Trophoblast cell (in vitro differentiated cells and primary cell): ENCODE measurements around the gene CTXND1.

ENCODE experiments used
- DNase-seq, 2 donors: peaks; one replicate each; pipeline ENCODE4 v3.0.0-alpha.2; 2016
- H2AFZ ChIP-seq: 2 replicates; pipeline ENCODE4 v1.6.1; 2013; ENCODE audit warnings: low read length, moderate library complexity, mild to moderate bottlenecking; ENCODE audit not compliant: insufficient read depth, poor library complexity
- H2AK5ac ChIP-seq: 2 replicates; pipeline ENCODE4 v1.6.1; 2013; ENCODE audit warnings: mild to moderate bottlenecking, low read length
- H2BK120ac ChIP-seq: 2 replicates; pipeline ENCODE4 v1.6.1; 2013; ENCODE audit warnings: low read length, mild to moderate bottlenecking, moderate library complexity; ENCODE audit not compliant: insufficient read depth, poor library complexity
- H2BK12ac ChIP-seq: 2 replicates; pipeline ENCODE4 v1.6.1; 2013; ENCODE audit warnings: mild to moderate bottlenecking, low read length, moderate library complexity
- H2BK5ac ChIP-seq: 2 replicates; pipeline ENCODE4 v1.6.1; 2013; ENCODE audit warnings: low read length, low read depth, moderate library complexity, mild to moderate bottlenecking; ENCODE audit not compliant: poor library complexity
- H3K14ac ChIP-seq: 2 replicates; pipeline ENCODE4 v1.6.1; 2013; ENCODE audit warnings: mild to moderate bottlenecking, low read length
- H3K18ac ChIP-seq: 2 replicates; pipeline ENCODE4 v1.6.1; 2013; ENCODE audit warnings: mild to moderate bottlenecking, low read length
- H3K23ac ChIP-seq: 2 replicates; pipeline ENCODE4 v1.6.1; 2013; ENCODE audit warnings: low read length
- H3K27ac ChIP-seq: 2 replicates; pipeline ENCODE4 v1.5.1; 2013; ENCODE audit warnings: low read depth, mild to moderate bottlenecking, inconsistent platforms, low read length, moderate library complexity
- H3K27me3 ChIP-seq: 2 replicates; pipeline ENCODE4 v1.6.1; 2013; ENCODE audit warnings: inconsistent platforms, mild to moderate bottlenecking, low read length, moderate library complexity; ENCODE audit not compliant: insufficient read depth
- H3K36me3 ChIP-seq, 2 experiments: 1 replicate in 1 of 2; 2 replicates in 1 of 2; pipeline ENCODE4 v1.6.1; 2013; ENCODE audit warnings: low read length in 2 of 2, mild to moderate bottlenecking in 2 of 2, moderate library complexity in 1 of 2; ENCODE audit not compliant: insufficient read depth in 2 of 2, control insufficient read depth in 1 of 2
- H3K4ac ChIP-seq: 2 replicates; pipeline ENCODE4 v1.6.1; 2013; ENCODE audit warnings: low read depth, mild to moderate bottlenecking, low read length, moderate library complexity
- H3K4me1 ChIP-seq, 2 experiments: 1 replicate in 1 of 2; 2 replicates in 1 of 2; pipeline ENCODE4 v1.6.1; 2013; ENCODE audit warnings: low read length in 2 of 2, mild to moderate bottlenecking in 2 of 2, moderate library complexity in 1 of 2; ENCODE audit not compliant: insufficient read depth in 2 of 2, control insufficient read depth in 1 of 2
- H3K4me2 ChIP-seq: 2 replicates; pipeline ENCODE4 v1.6.1; 2013; ENCODE audit warnings: inconsistent platforms, mild to moderate bottlenecking, low read length, moderate library complexity
- H3K4me3 ChIP-seq: 2 replicates; pipeline ENCODE4 v1.5.1; 2013; ENCODE audit warnings: mild to moderate bottlenecking, low read depth, low read length, inconsistent platforms
- H3K79me1 ChIP-seq: one replicate; pipeline ENCODE4 v1.6.1; 2013; ENCODE audit warnings: low read length
- H3K79me2 ChIP-seq: 2 replicates; pipeline ENCODE4 v1.6.1; 2013; ENCODE audit warnings: low read length, mild to moderate bottlenecking; ENCODE audit not compliant: control insufficient read depth, insufficient read depth, poor library complexity
- H3K9ac ChIP-seq: 2 replicates; pipeline ENCODE4 v1.6.1; 2013; ENCODE audit warnings: mild to moderate bottlenecking, low read length
- H3K9me3 ChIP-seq: 2 replicates; pipeline ENCODE4 v1.6.1; 2013; ENCODE audit warnings: low read depth, mild to moderate bottlenecking, control low read depth, inconsistent platforms, low read length; ENCODE audit not compliant: insufficient read depth
- H4K12ac ChIP-seq: 2 replicates; pipeline ENCODE4 v1.6.1; 2013; ENCODE audit warnings: low read depth, mild to moderate bottlenecking, low read length, moderate library complexity
- H4K8ac ChIP-seq: 2 replicates; pipeline ENCODE4 v1.6.1; 2013; ENCODE audit warnings: low read depth, mild to moderate bottlenecking, low read length, moderate library complexity
- H4K91ac ChIP-seq: one replicate; pipeline ENCODE4 v1.6.1; 2013; ENCODE audit warnings: low read depth, mild to moderate bottlenecking, low read length, moderate library complexity
- WGBS: extraction: QIAGEN DNeasy Blood & Tissue Kit; methylation state at CpG from one replicate; pipeline ENCODE4 v1.1.7; 2013; ENCODE audit warnings: missing lambda C conversion rate; ENCODE audit not compliant: insufficient read length, insufficient coverage; ENCODE audit errors: extremely low coverage; 5-methylcytosine and 5-hydroxymethylcytosine counted together

CTXND1 gene

GRCh38 chr15:80251428-80252120 is 439 bp downstream of the CTXND1 start:
- H2BK12ac ChIP-seq, result no peak overlapping the region
- H3K4ac ChIP-seq, result no peak overlapping the region
- no peak overlapping the region for H2BK120ac ChIP-seq
- H4K91ac ChIP-seq, result no peak overlapping the region
- no peaks in the 10 kb centered on the region for H3K79me2 ChIP-seq
- H3K4me1 ChIP-seq, result peaks cover 0 to 4% of the 10 kb centered on the region in 2 experiments
- peak overlapping the region; percentile 99 for H3K4me2 ChIP-seq
- peaks cover 12% of the 10 kb centered on the region for H3K27me3 ChIP-seq
- peak overlapping the region; percentile 61 for H3K4me3 ChIP-seq
- H3K18ac ChIP-seq, result no peak overlapping the region
- H3K9me3 ChIP-seq, result no peaks in the 10 kb centered on the region
- no peak for DNase-seq
- no peak overlapping the region for H3K9ac ChIP-seq
- H2BK5ac ChIP-seq, result no peak overlapping the region
- H2AK5ac ChIP-seq, result no peak overlapping the region
- no CpG with 5 or more reads among the region's 79 CpGs for WGBS
- no peaks in the 10 kb centered on the region for H3K36me3 ChIP-seq
- no peak overlapping the region for H3K14ac ChIP-seq
- no peaks in the 10 kb centered on the region for H3K79me1 ChIP-seq
- no peak overlapping the region for H3K23ac ChIP-seq
- H2AFZ ChIP-seq, result no peak overlapping the region
- H4K12ac ChIP-seq, result no peak overlapping the region
- H4K8ac ChIP-seq, result no peak overlapping the region
- no peak overlapping the region for H3K27ac ChIP-seq

- no CpG with 5 or more reads among the region's 20 CpGs for WGBS
- Histone ChIP-seq H2BK5ac (no peak overlapping the region), H2AFZ (no peak overlapping the region), H4K12ac (no peak overlapping the region), H3K4me2 (peak overlapping the region; percentile 99), H3K4ac (no peak overlapping the region), H3K79me2 (no peaks in the 10 kb centered on the region), H3K27ac (no peak overlapping the region), H3K4me3 (no peak overlapping the region), H4K91ac (no peak overlapping the region), H3K27me3 (peaks cover 12% of the 10 kb centered on the region), H3K36me3 (no peaks in the 10 kb centered on the region), H3K79me1 (no peaks in the 10 kb centered on the region), H3K18ac (no peak overlapping the region), H3K14ac (no peak overlapping the region), H2BK12ac (no peak overlapping the region), H3K4me1 (peaks cover 0 to 4% of the 10 kb centered on the region in 2 experiments), H4K8ac (no peak overlapping the region), H2BK120ac (no peak overlapping the region), H3K9ac (no peak overlapping the region), H3K23ac (no peak overlapping the region), H2AK5ac (no peak overlapping the region), H3K9me3 (no peaks in the 10 kb centered on the region)
- DNase-seq, result no peak
Observed at GRCh38 chr15:80250614-80251427, 1.2 kb downstream of the CTXND1 start.

GRCh38 chr15:80249973-80250372 is 2.0 kb downstream of the CTXND1 start:
- no CpG with 5 or more reads among the region's 2 CpGs for WGBS
- H2AK5ac ChIP-seq, result no peak overlapping the region
- H3K79me2 ChIP-seq, result no peaks in the 10 kb centered on the region
- H4K12ac ChIP-seq, result no peak overlapping the region
- H2AFZ ChIP-seq, result no peak overlapping the region
- H3K14ac ChIP-seq, result no peak overlapping the region
- no peak overlapping the region for H4K91ac ChIP-seq
- no peak overlapping the region for H2BK120ac ChIP-seq
- H3K9me3 ChIP-seq, result no peaks in the 10 kb centered on the region
- H3K18ac ChIP-seq, result no peak overlapping the region
- H3K27ac ChIP-seq, result no peak overlapping the region
- peaks cover 0 to 4% of the 10 kb centered on the region in 2 experiments for H3K4me1 ChIP-seq
- H3K4me3 ChIP-seq, result no peak overlapping the region
- DNase-seq, result no peak
- H3K79me1 ChIP-seq, result no peaks in the 10 kb centered on the region
- no peak overlapping the region for H3K4me2 ChIP-seq
- no peak overlapping the region for H3K23ac ChIP-seq
- peaks cover 12% of the 10 kb centered on the region for H3K27me3 ChIP-seq
- no peak overlapping the region for H2BK12ac ChIP-seq
- H4K8ac ChIP-seq, result no peak overlapping the region
- no peak overlapping the region for H3K9ac ChIP-seq
- no peaks in the 10 kb centered on the region for H3K36me3 ChIP-seq
- no peak overlapping the region for H2BK5ac ChIP-seq
- no peak overlapping the region for H3K4ac ChIP-seq

- H2AK5ac ChIP-seq, result no peak overlapping the region
- no peak overlapping the region for H2AFZ ChIP-seq
- no peak overlapping the region for H4K8ac ChIP-seq
- no peaks in the 10 kb centered on the region for H3K79me1 ChIP-seq
- H3K14ac ChIP-seq, result no peak overlapping the region
- H3K4ac ChIP-seq, result no peak overlapping the region
- no peak overlapping the region for H3K18ac ChIP-seq
- H3K4me1 ChIP-seq, result peaks cover 0 to 4% of the 10 kb centered on the region in 2 experiments
- no CpG with 5 or more reads among the region's 1 CpG for WGBS
- H3K4me3 ChIP-seq, result no peak overlapping the region
- H3K36me3 ChIP-seq, result no peaks in the 10 kb centered on the region
- H4K12ac ChIP-seq, result no peak overlapping the region
- no peak overlapping the region for H3K9ac ChIP-seq
- peaks cover 12% of the 10 kb centered on the region for H3K27me3 ChIP-seq
- H3K27ac ChIP-seq, result no peak overlapping the region
- no peak for DNase-seq
- no peak overlapping the region for H4K91ac ChIP-seq
- no peaks in the 10 kb centered on the region for H3K79me2 ChIP-seq
- no peak overlapping the region for H2BK12ac ChIP-seq
- H3K23ac ChIP-seq, result no peak overlapping the region
- H2BK120ac ChIP-seq, result no peak overlapping the region
- H3K9me3 ChIP-seq, result no peaks in the 10 kb centered on the region
- H2BK5ac ChIP-seq, result no peak overlapping the region
- no peak overlapping the region for H3K4me2 ChIP-seq
Observed at GRCh38 chr15:80247320-80247719, 4.7 kb downstream of the CTXND1 start.
